Upper lobe of right lung (tissue), 1 donor: ENCODE data around the gene ETV1. TPM values are rescaled to one million over a fixed set of nuclear protein-coding genes. Genes with fewer than 3 reads are reported as not detected.

ENCODE experiments used
- ATAC-seq: fragments of 200-7000 bp; cut with Tn5 transposase; one replicate; pipeline ENCODE4 v1.9.1; 2020; ENCODE audit warnings: mild to moderate bottlenecking, moderate library complexity
- DNase-seq: peaks from one replicate; pipeline ENCODE4 v3.0.0-alpha.2; 2020
- H3K27ac ChIP-seq: fragments of 200-600 bp; one replicate; pipeline ENCODE4 v1.8.0; 2022
- H3K27me3 ChIP-seq: fragments of 200-600 bp; one replicate; pipeline ENCODE4 v1.8.0; 2022; ENCODE audit warnings: mild to moderate bottlenecking
- H3K36me3 ChIP-seq: fragments of 200-600 bp; one replicate; pipeline ENCODE4 v1.8.0; 2022
- H3K4me1 ChIP-seq: fragments of 200-600 bp; one replicate; pipeline ENCODE4 v1.8.0; 2022
- H3K4me3 ChIP-seq: fragments of 200-600 bp; one replicate; pipeline ENCODE4 v1.8.0; 2022; ENCODE audit warnings: mild to moderate bottlenecking
- H3K9me3 ChIP-seq: fragments of 200-600 bp; one replicate; pipeline ENCODE4 v1.8.0; 2022
- CTCF ChIP-seq: fragments of 200-600 bp; IDR thresholded peaks from one replicate; pipeline ENCODE4 v1.8.0; 2022; ENCODE audit warnings: antibody characterized with exemption
- intact Hi-C: fragments of 100-400 bp; cut with DNase I; formaldehyde crosslinking; loops from one replicate; pipeline ENCODE4 v1.11.0; 2022
- total RNA-seq: library from RNA; stranded (reverse); fragmentation: NEBNext Ultra II Directional; extraction: Animal tissue kit (Norgen Biotek cat#: 25700); gene quantifications from one replicate; pipeline ENCODE4 v1.2.1, GENCODE V29; 2021
- donor health status: DM: no; HTN: yes; CAD: no; lungs with severe emphysema.

The ETV1 gene
- total RNA-seq, 1 donor from 2014 or later: 110 TPM

GRCh38 chr7:14020339-14020900 lies 31.0 kb upstream of the ETV1 start:
- no peak overlapping the region for H3K27ac ChIP-seq
- H3K4me3 ChIP-seq: no peak overlapping the region
- H3K4me1 ChIP-seq: no peaks in the 10 kb centered on the region
- no peak for DNase-seq
- intact Hi-C loops: no loop called here
- no peak for TF ChIP-seq CTCF
- H3K9me3 ChIP-seq: no peaks in the 10 kb centered on the region
- no peak for ATAC-seq
- H3K27me3 ChIP-seq: no peaks in the 10 kb centered on the region
- no peaks in the 10 kb centered on the region for H3K36me3 ChIP-seq

- no peaks in the 10 kb centered on the region for H3K27me3 ChIP-seq
- intact Hi-C loops: no loop called here
- ATAC-seq (no peak), DNase-seq (no peak)
- H3K4me1 ChIP-seq: no peaks in the 10 kb centered on the region
- H3K9me3 ChIP-seq: no peaks in the 10 kb centered on the region
- no peak overlapping the region for H3K4me3 ChIP-seq
- H3K27ac ChIP-seq: no peak overlapping the region
- TF ChIP-seq CTCF: no peak
- no peaks in the 10 kb centered on the region for H3K36me3 ChIP-seq
These were observed 29.3 kb upstream of the ETV1 start for GRCh38 chr7:14018751-14019150.

GRCh38 chr7:14016950-14017349 lies 27.5 kb upstream of the ETV1 start:
- intact Hi-C loops: no loop called here
- Histone ChIP-seq H3K36me3 (no peaks in the 10 kb centered on the region), H3K4me3 (no peak overlapping the region), H3K27ac (no peak overlapping the region), H3K27me3 (no peaks in the 10 kb centered on the region), H3K4me1 (no peaks in the 10 kb centered on the region), H3K9me3 (no peaks in the 10 kb centered on the region)
- ATAC-seq (no peak), DNase-seq (no peak)
- TF ChIP-seq CTCF: no peak

GRCh38 chr7:14013898-14014297 lies 24.4 kb upstream of the ETV1 start:
- no peaks in the 10 kb centered on the region for H3K9me3 ChIP-seq
- DNase-seq (no peak), ATAC-seq (no peak)
- no peaks in the 10 kb centered on the region for H3K27me3 ChIP-seq
- no peak overlapping the region for H3K27ac ChIP-seq
- no peak for TF ChIP-seq CTCF
- H3K4me1 ChIP-seq: no peaks in the 10 kb centered on the region
- intact Hi-C loops: no loop called here
- H3K4me3 ChIP-seq: no peak overlapping the region
- H3K36me3 ChIP-seq: no peaks in the 10 kb centered on the region

GRCh38 chr7:14009453-14010418 lies 20.3 kb upstream of the ETV1 start:
- intact Hi-C loops: no loop called here
- H3K9me3 ChIP-seq: no peaks in the 10 kb centered on the region
- no peak for ATAC-seq

More at GRCh38 chr7:14009453-14010418, 20.3 kb upstream of the ETV1 start:
- DNase-seq: no peak
- H3K4me1 ChIP-seq: no peaks in the 10 kb centered on the region
- no peaks in the 10 kb centered on the region for H3K27me3 ChIP-seq
- no peak overlapping the region for H3K4me3 ChIP-seq
- H3K36me3 ChIP-seq: no peaks in the 10 kb centered on the region
- H3K27ac ChIP-seq: no peak overlapping the region
- no peak for TF ChIP-seq CTCF
